Astrocyte of the cerebellum (primary cell): ENCODE results near the gene RNU2-1.
"Not testable (repeated sequence)": the region's sequence is repeated elsewhere in the genome, so short reads cannot be mapped to it uniquely, and the experiment has no call there.

Experiments used
- DNase-seq: peaks from one replicate; pipeline ENCODE4 v3.0.0-alpha.2; 2011; ENCODE audit warnings: low read depth
- H3K4me3 ChIP-seq: 2 replicates; pipeline ENCODE4 v1.5.1; 2011; ENCODE audit warnings: mild to moderate bottlenecking, low read depth, low read length, moderate library complexity
- in situ Hi-C: cut with HindIII; loops from 2 replicates; pipeline ENCODE4 v1.10.0; 2017; ENCODE audit warnings: low sequenced_read_pairs

The RNU2-1 gene

DNA sequence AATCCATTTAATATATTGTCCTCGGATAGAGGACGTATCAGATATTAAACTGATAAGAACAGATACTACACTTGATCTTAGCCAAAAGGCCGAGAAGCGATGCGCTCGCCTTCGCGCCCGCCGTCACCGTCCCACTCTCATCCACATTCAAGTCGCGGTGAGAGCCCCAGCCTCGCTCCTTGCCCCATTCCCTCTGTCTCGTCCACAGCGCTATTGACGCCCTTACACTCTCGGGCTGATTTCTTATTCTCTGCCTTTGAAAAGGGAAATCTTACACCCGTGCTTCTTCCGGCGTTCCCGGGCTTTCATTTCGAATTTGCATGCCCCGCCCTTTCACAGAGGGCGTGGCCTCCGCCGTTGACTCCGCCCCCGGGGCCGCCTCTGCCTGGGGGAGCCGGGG lies at the start of gene RNU2-1:
TSS of gene RNU2-1 (minus strand) at position 101 of the 400 bp plus-strand sequence.
- H3K4me3 ChIP-seq, DNase-seq, in situ Hi-C loops: not testable (repeated sequence)

DNA sequence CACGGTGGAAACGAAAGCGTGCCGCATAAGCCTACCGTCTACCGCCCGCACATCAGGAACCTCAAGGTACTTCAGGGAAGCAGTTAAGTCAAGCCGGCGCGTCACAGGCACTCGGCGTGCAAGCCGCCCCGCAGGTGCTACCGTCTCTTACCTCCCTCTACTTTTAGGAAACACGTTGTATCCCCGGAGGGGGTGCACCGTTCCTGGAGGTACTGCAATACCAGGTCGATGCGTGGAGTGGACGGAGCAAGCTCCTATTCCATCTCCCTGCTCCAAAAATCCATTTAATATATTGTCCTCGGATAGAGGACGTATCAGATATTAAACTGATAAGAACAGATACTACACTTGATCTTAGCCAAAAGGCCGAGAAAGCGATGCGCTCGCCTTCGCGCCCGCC lies 39.1 kb upstream of the RNU2-1 start:
- DNase-seq, in situ Hi-C loops, H3K4me3 ChIP-seq: not testable (repeated sequence)

DNA sequence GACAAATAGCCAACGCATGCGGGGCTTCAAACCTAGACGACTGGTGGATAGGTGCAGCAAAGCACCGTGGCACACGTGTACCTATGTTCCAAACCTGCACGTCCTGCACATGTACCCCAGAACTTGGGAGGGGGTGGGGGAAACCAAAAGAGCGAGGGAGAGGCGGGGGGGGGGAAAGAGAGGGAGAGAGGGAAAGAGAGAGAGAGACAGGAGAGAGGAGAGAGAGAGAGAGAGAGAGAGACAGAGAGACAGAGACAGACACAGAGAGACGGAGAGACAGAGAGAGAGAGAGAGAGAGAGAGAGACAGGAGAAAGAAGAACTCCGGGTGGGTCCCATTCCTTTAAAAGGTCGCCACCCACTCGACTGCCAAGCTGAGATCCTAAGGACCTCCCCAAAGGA lies 38.7 kb upstream of the RNU2-1 start:
- H3K4me3 ChIP-seq, DNase-seq, in situ Hi-C loops: not testable (repeated sequence)

DNA sequence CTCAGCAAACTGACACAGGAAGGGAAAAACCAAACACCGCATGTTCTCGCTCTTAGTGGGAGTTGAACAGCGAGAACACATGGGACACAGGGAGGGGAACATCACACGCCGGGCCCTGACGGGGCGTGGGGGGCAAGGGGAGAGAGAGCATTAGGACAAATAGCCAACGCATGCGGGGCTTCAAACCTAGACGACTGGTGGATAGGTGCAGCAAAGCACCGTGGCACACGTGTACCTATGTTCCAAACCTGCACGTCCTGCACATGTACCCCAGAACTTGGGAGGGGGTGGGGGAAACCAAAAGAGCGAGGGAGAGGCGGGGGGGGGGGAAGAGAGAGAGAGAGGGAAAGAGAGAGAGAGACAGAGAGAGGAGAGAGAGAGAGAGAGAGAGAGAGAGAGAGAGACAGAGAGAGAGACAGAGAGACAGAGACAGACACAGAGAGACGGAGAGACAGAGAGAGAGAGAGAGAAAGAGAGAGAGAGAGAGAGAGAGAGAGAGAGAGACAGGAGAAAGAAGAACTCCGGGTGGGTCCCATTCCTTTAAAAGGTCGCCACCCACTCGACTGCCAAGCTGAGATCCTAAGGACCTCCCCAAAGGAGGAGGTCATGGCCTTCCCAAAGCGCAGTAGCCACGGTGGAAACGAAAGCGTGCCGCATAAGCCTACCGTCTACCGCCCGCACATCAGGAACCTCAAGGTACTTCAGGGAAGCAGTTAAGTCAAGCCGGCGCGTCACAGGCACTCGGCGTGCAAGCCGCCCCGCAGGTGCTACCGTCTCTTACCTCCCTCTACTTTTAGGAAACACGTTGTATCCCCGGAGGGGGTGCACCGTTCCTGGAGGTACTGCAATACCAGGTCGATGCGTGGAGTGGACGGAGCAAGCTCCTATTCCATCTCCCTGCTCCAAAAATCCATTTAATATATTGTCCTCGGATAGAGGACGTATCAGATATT lies 37.1 kb upstream of the RNU2-1 start:
- in situ Hi-C loops, DNase-seq, H3K4me3 ChIP-seq: not testable (repeated sequence)

DNA sequence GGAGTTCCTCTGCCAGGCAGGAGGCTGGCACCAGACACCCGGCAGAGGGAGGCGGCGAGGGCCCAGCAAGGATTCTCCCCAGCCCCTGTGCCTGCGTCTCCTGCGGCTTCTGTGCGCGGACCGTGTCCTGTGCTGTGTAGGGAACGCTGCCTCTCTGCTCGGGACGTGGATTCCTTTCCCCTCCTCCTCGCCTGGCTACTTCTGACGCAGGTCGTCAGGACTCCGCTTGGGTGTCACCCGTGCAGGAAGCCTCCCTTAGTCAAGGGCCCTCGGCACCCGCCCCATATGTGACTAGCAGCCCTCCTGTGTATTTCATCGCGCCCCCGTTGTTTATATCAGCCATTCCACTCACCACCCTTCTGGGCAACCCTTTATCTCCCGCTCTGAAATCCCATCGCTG lies 12.7 kb upstream of the RNU2-1 start:
- H3K4me3 ChIP-seq, in situ Hi-C loops, DNase-seq: not testable (repeated sequence)

DNA sequence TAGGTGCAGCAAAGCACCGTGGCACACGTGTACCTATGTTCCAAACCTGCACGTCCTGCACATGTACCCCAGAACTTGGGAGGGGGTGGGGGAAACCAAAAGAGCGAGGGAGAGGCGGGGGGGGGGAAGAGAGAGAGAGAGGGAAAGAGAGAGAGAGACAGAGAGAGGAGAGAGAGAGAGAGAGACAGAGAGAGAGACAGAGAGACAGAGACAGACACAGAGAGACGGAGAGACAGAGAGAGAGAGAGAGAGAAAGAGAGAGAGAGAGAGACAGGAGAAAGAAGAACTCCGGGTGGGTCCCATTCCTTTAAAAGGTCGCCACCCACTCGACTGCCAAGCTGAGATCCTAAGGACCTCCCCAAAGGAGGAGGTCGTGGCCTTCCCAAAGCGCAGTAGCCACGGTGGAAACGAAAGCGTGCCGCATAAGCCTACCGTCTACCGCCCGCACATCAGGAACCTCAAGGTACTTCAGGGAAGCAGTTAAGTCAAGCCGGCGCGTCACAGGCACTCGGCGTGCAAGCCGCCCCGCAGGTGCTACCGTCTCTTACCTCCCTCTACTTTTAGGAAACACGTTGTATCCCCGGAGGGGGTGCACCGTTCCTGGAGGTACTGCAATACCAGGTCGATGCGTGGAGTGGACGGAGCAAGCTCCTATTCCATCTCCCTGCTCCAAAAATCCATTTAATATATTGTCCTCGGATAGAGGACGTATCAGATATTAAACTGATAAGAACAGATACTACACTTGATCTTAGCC lies 7.0 kb upstream of the RNU2-1 start:
- DNase-seq, H3K4me3 ChIP-seq, in situ Hi-C loops: not testable (repeated sequence)

DNA sequence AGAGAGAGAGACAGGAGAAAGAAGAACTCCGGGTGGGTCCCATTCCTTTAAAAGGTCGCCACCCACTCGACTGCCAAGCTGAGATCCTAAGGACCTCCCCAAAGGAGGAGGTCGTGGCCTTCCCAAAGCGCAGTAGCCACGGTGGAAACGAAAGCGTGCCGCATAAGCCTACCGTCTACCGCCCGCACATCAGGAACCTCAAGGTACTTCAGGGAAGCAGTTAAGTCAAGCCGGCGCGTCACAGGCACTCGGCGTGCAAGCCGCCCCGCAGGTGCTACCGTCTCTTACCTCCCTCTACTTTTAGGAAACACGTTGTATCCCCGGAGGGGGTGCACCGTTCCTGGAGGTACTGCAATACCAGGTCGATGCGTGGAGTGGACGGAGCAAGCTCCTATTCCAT lies 5.8 kb upstream of the RNU2-1 start:
- DNase-seq, H3K4me3 ChIP-seq, in situ Hi-C loops: not testable (repeated sequence)

DNA sequence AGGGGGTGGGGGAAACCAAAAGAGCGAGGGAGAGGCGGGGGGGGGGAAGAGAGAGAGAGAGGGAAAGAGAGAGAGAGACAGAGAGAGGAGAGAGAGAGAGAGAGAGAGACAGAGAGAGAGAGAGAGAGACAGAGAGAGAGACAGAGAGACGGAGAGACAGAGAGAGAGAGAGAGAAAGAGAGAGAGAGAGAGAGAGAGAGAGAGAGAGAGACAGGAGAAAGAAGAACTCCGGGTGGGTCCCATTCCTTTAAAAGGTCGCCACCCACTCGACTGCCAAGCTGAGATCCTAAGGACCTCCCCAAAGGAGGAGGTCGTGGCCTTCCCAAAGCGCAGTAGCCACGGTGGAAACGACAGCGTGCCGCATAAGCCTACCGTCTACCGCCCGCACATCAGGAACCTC lies 514 bp downstream of the RNU2-1 start:
- DNase-seq, in situ Hi-C loops, H3K4me3 ChIP-seq: not testable (repeated sequence)

DNA sequence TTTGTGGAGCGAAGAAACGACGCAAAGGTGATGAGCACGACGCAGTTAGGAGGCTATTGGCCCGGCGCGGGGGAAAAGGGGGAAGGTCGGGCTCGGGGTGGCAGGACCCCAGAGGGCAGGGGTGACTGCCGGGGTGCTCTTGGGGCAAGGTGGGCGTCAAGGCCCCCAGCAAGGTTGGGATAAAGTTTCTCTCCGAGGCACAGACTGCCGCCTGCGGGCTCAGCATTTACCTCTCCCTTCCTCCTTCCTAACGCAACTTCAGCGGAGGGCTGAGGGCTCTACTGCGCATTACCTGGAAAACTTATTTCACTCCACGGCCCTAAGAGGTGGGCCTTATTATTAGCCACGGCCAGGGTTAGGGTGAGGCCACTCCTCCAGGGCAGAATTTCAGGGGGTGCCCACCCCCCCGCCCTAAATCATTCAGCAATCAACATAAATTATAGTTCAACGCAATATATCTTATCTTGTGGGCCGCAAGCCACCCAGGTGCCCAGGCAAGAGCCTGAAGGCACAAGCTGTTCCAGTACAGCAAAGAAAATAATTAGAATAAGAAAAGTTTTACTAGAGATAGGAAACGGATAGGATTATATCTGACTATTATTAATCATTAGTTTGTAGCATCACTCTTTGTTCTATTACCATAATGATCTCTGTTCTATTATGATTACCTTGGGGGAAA lies 1.6 kb downstream of the RNU2-1 start:
- in situ Hi-C loops, DNase-seq: not testable (repeated sequence)
- H3K4me3 ChIP-seq, result peak overlapping the region; percentile 21

DNA sequence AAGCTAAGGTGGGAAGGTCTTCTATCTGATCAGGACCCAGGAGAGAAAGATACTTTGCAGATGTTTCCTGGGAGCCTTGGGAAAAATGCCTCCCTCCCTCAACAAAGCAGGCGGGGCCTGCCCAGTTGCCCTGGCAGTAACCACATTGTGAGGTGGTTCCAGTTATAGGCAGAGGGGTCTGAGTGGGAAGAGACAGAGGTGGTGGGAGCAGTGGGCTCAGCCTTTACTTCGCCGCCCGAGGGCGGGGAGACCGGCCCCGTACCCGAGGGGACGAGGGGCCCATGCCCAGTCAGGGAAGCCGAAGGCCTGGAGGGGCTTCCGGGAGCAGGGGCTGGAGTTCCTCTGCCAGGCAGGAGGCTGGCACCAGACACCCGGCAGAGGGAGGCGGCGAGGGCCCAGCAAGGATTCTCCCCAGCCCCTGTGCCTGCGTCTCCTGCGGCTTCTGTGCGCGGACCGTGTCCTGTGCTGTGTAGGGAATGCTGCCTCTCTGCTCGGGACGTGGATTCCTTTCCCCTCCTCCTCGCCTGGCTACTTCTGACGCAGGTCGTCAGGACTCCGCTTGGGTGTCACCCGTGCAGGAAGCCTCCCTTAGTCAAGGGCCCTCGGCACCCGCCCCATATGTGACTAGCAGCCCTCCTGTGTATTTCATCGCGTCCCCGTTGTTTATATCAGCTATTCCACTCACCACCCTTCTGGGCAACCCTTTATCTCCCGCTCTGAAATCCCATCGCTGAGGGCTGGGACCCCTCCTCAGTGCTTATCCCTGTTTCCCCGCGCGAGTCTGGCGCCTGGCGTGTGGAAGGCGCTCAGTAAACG lies 2.4 kb downstream of the RNU2-1 start:
- DNase-seq, in situ Hi-C loops: not testable (repeated sequence)
- H3K4me3 ChIP-seq, result peak overlapping the region; percentile 21

DNA sequence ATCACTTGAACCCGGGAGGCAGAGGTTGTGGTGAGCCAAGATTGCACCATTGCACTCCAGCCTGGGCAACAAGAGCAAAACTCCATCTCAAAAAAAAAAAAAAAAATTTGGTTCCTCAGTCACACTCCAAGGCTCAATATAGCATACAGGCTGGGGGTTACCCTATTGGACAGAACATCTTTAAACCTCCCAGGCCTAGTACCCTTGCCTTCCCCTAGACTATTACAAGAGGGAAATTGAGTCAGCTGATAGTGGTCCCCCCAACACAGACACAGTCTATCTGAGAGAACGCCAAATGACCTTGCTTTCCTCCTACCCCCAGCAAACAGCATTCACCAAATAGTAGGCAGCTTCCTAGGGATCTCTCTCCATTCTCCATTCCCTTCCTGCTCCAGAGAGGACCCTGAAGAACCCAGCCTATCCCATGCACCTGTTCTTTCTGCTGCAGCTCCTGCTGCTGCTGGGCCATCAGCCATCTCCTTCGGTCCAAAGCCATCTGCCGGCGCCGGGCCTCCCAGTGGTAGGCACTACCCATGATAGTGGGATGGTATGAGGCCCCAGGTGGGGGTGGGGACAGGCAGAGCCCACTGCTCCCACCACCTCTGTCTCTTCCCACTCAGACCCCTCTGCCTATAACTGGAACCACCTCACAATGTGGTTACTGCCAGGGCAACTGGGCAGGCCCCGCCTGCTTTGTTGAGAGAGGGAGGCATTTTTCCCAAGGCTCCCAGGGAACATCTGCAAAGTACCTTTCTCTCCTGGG lies 5.6 kb downstream of the RNU2-1 start, which contains the start of gene CCDC200:
TSS of gene CCDC200 (minus strand) at position 604 of the 763 bp plus-strand sequence. CDS start at position 535, 69 bp downstream.
- not testable (repeated sequence) for DNase-seq

More for the DNA sequence above, 5.6 kb downstream of the RNU2-1 start, which contains the start of gene CCDC200:
- in situ Hi-C loops, H3K4me3 ChIP-seq: not testable (repeated sequence)
